GM23248 (cell line): Measurements from ENCODE around the gene SLC4A5. TPM values are rescaled to one million over a fixed set of nuclear protein-coding genes. Genes with fewer than 3 reads are reported as not detected.
"Not testable (repeated sequence)": the region's sequence is repeated elsewhere in the genome, so short reads cannot be mapped to it uniquely, and the experiment has no call there.

Experiments
- DNase-seq: peaks from one replicate; pipeline ENCODE4 v3.0.0-alpha.2; 2015
- H2AFZ ChIP-seq: fragments of 200-600 bp; sonication (generic); 2 replicates; pipeline ENCODE4 v1.6.1; 2016; ENCODE audit warnings: antibody characterized with exemption
- H3F3A ChIP-seq: fragments of 200-600 bp; sonication (generic); 2 replicates; pipeline ENCODE4 v1.6.1; 2016; ENCODE audit warnings: mild to moderate bottlenecking, antibody characterized with exemption, mixed run types; ENCODE audit not compliant: insufficient read depth
- H3K27ac ChIP-seq: fragments of 200-600 bp; sonication (generic); 2 replicates; pipeline ENCODE4 v1.5.1; 2016; ENCODE audit warnings: mild to moderate bottlenecking
- H3K27me3 ChIP-seq: fragments of 200-600 bp; sonication (generic); replicated peaks from 2 replicates; pipeline ENCODE4 v1.6.1; 2016; ENCODE audit warnings: mild to moderate bottlenecking; ENCODE audit not compliant: insufficient read depth
- H3K36me3 ChIP-seq: fragments of 200-600 bp; sonication (generic); 2 replicates; pipeline ENCODE4 v1.6.1; 2016; ENCODE audit warnings: low read depth, mild to moderate bottlenecking
- H3K4me1 ChIP-seq: fragments of 200-600 bp; sonication (generic); 2 replicates; pipeline ENCODE4 v1.6.1; 2016; ENCODE audit warnings: mild to moderate bottlenecking; ENCODE audit not compliant: insufficient read depth
- H3K4me2 ChIP-seq: fragments of 200-600 bp; sonication (generic); one replicate; pipeline ENCODE4 v1.6.1; 2016; ENCODE audit warnings: mild to moderate bottlenecking; ENCODE audit not compliant: unreplicated experiment
- H3K4me3 ChIP-seq: fragments of 200-600 bp; sonication (generic); 2 replicates; pipeline ENCODE4 v1.5.1; 2016; ENCODE audit warnings: mild to moderate bottlenecking
- H3K79me2 ChIP-seq: fragments of 200-600 bp; sonication (generic); 2 replicates; pipeline ENCODE4 v1.6.1; 2016; ENCODE audit warnings: mild to moderate bottlenecking; ENCODE audit not compliant: insufficient read depth
- H3K9ac ChIP-seq: fragments of 200-600 bp; sonication (generic); 2 replicates; pipeline ENCODE4 v1.6.1; 2016; ENCODE audit warnings: mild to moderate bottlenecking
- H3K9me2 ChIP-seq: fragments of 200-600 bp; sonication (generic); 2 replicates; pipeline ENCODE4 v1.6.1; 2016; ENCODE audit warnings: mixed run types, mild to moderate bottlenecking, moderate library complexity; ENCODE audit not compliant: insufficient read depth
- H3K9me3 ChIP-seq: fragments of 200-600 bp; sonication (generic); one replicate; pipeline ENCODE4 v1.6.1; 2017; ENCODE audit warnings: low read depth
- H4K20me1 ChIP-seq: fragments of 200-600 bp; sonication (generic); 2 replicates; pipeline ENCODE4 v1.6.0; 2016; ENCODE audit not compliant: insufficient read depth
- EZH2 ChIP-seq: fragments of 200-600 bp; sonication (generic); IDR thresholded peaks from 2 replicates; pipeline ENCODE4 v1.6.1; 2018; ENCODE audit warnings: antibody characterized with exemption, mild to moderate bottlenecking; ENCODE audit not compliant: insufficient read depth, poor library complexity, severe bottlenecking
- EZH2phosphoT487 ChIP-seq: fragments of 200-600 bp; sonication (generic); IDR thresholded peaks from 2 replicates; pipeline ENCODE4 v1.6.1; 2018; ENCODE audit warnings: antibody characterized with exemption, moderate library complexity, mild to moderate bottlenecking, low read depth; ENCODE audit not compliant: insufficient read depth
- WGBS, 2 experiments: methylation state at CpG; one replicate each; pipeline ENCODE4 v1.1.6; 2015 to 2017; ENCODE audit warnings: low lambda C conversion rate in 2 of 2, low coverage in 1 of 2; ENCODE audit errors: missing lambda C conversion rate in 2 of 2; 5-methylcytosine and 5-hydroxymethylcytosine counted together
- in situ Hi-C: fragments of 300-500 bp; cut with MboI; formaldehyde crosslinking; loops from 2 replicates; pipeline ENCODE4 v1.15.0; 2020
- polyA plus RNA-seq: library from polyadenylated mRNA; unstranded; fragments of >200 nt; fragmentation: Nextera tagmentation; extraction: Ambion mirVana; gene quantifications from 2 replicates; pipeline ENCODE4 v1.2.1, GENCODE V29; 2016
- total RNA-seq: library from RNA; depleted of rRNA; stranded (reverse); fragments of >200 nt; shearing (Covaris generic); gene quantifications from 2 replicates; pipeline ENCODE4 v1.2.3, GENCODE V29; 2014

SLC4A5 gene
- total and polyA plus RNA-seq, 2 experiments from 2014 or later: 0.32 to 0.35 TPM

GRCh38 chr2:74219846-74220486 lies 123.2 kb downstream of the SLC4A5 start:
- Histone ChIP-seq H3F3A (peaks cover 40% of the 10 kb centered on the region), H3K36me3 (peaks cover 49% of the 10 kb centered on the region), H3K27me3 (no peaks in the 10 kb centered on the region), H4K20me1 (no peaks in the 10 kb centered on the region), H3K9me2 (no peaks in the 10 kb centered on the region), H3K9me3 (no peaks in the 10 kb centered on the region), H3K4me1 (peaks cover 22% of the 10 kb centered on the region), H3K4me2 (no peak overlapping the region), H3K27ac (no peak overlapping the region), H3K79me2 (no peaks in the 10 kb centered on the region), H3K9ac (no peak overlapping the region), H3K4me3 (no peak overlapping the region), H2AFZ (no peak overlapping the region)
- DNase-seq: no peak
- 90 to 93% methylated on average over 5 of the region's 5 CpGs for WGBS, 2 experiments
- no peak for TF ChIP-seq EZH2phosphoT487
- no peak for TF ChIP-seq EZH2
- in situ Hi-C loops: no loop called here

- H3K27ac ChIP-seq: no peak overlapping the region
- no peaks in the 10 kb centered on the region for H3K9me3 ChIP-seq
- no peaks in the 10 kb centered on the region for H3K9me2 ChIP-seq
- WGBS, 2 experiments: 87 to 100% methylated on average over 2 of the region's 2 CpGs
- H3K9ac ChIP-seq: no peak overlapping the region
- no peak overlapping the region for H3K4me2 ChIP-seq
- no peaks in the 10 kb centered on the region for H3K4me1 ChIP-seq
- no peak for DNase-seq
- peaks cover 20% of the 10 kb centered on the region; the same call in 1 of the 2 replicates for H3F3A ChIP-seq
- in situ Hi-C loops: no loop called here
- H2AFZ ChIP-seq: no peak overlapping the region
- no peak overlapping the region for H3K4me3 ChIP-seq
- peaks cover 77% of the 10 kb centered on the region for H3K36me3 ChIP-seq
- TF ChIP-seq EZH2phosphoT487 (no peak), EZH2 (no peak)
- peaks cover 8% of the 10 kb centered on the region for H3K79me2 ChIP-seq
- H3K27me3 ChIP-seq: no peaks in the 10 kb centered on the region
- no peaks in the 10 kb centered on the region for H4K20me1 ChIP-seq
These were observed 126.6 kb downstream of the SLC4A5 start for GRCh38 chr2:74216642-74217041.

- H3K36me3 ChIP-seq: peaks cover 81% of the 10 kb centered on the region
- H3K27me3 ChIP-seq, H3K4me1 ChIP-seq, H3K9me3 ChIP-seq, H3K9me2 ChIP-seq, H3K4me3 ChIP-seq, H3K9ac ChIP-seq, H3K79me2 ChIP-seq, DNase-seq, in situ Hi-C loops, H3K27ac ChIP-seq, H3K4me2 ChIP-seq, H4K20me1 ChIP-seq, H2AFZ ChIP-seq: not testable (repeated sequence)
- WGBS, 2 experiments: 93 to 98% methylated on average over 6 of the region's 6 CpGs
- peaks cover 15% of the 10 kb centered on the region; the same call in 1 of the 2 replicates for H3F3A ChIP-seq
These were observed 127.4 kb downstream of the SLC4A5 start for GRCh38 chr2:74215771-74216170.

GRCh38 chr2:74212702-74213410 lies 130.4 kb downstream of the SLC4A5 start:
- Histone ChIP-seq H3K36me3 (peaks cover 92% of the 10 kb centered on the region), H4K20me1 (no peaks in the 10 kb centered on the region), H3K4me2 (no peak overlapping the region), H3K4me3 (no peak overlapping the region), H3K4me1 (no peaks in the 10 kb centered on the region), H2AFZ (no peak overlapping the region), H3K27me3 (no peaks in the 10 kb centered on the region), H3K9me2 (no peaks in the 10 kb centered on the region), H3K9me3 (no peaks in the 10 kb centered on the region), H3K79me2 (peaks cover 33% of the 10 kb centered on the region), H3F3A (peaks cover 10% of the 10 kb centered on the region; the same call in 1 of the 2 replicates), H3K27ac (no peak overlapping the region), H3K9ac (no peak overlapping the region)
- 79 to 89% methylated on average over 3 of the region's 3 CpGs for WGBS, 2 experiments
- TF ChIP-seq EZH2phosphoT487 (no peak), EZH2 (no peak)
- in situ Hi-C loops: no loop called here
- DNase-seq: no peak
